IPS-20b (cell line): Measurements from ENCODE around the gene SYNDIG1L.

Experiments used
- H3K27ac ChIP-seq: one replicate; pipeline ENCODE4 v1.5.1; 2013; ENCODE audit warnings: low read length
- H3K27me3 ChIP-seq: 2 replicates; pipeline ENCODE4 v1.6.1; 2013; ENCODE audit warnings: mild to moderate bottlenecking, low read length, inconsistent platforms; ENCODE audit not compliant: insufficient read depth
- H3K36me3 ChIP-seq: 2 replicates; pipeline ENCODE4 v1.6.1; 2013; ENCODE audit warnings: low read depth, mild to moderate bottlenecking, inconsistent platforms, low read length, moderate library complexity; ENCODE audit not compliant: insufficient read depth
- H3K4me1 ChIP-seq: 2 replicates; pipeline ENCODE4 v1.6.1; 2013; ENCODE audit warnings: mild to moderate bottlenecking, control low read depth, inconsistent platforms, low read length, moderate library complexity; ENCODE audit not compliant: insufficient read depth
- H3K4me3 ChIP-seq: 2 replicates; pipeline ENCODE4 v1.5.1; 2013; ENCODE audit warnings: mild to moderate bottlenecking, low read length, inconsistent platforms
- H3K9ac ChIP-seq: 2 replicates; pipeline ENCODE4 v1.6.1; 2013; ENCODE audit warnings: low read depth, mild to moderate bottlenecking, inconsistent platforms, low read length, moderate library complexity
- H3K9me3 ChIP-seq: 2 replicates; pipeline ENCODE4 v1.6.1; 2013; ENCODE audit warnings: mild to moderate bottlenecking, low read depth, low read length, inconsistent platforms; ENCODE audit not compliant: insufficient read depth

Gene SYNDIG1L

DNA sequence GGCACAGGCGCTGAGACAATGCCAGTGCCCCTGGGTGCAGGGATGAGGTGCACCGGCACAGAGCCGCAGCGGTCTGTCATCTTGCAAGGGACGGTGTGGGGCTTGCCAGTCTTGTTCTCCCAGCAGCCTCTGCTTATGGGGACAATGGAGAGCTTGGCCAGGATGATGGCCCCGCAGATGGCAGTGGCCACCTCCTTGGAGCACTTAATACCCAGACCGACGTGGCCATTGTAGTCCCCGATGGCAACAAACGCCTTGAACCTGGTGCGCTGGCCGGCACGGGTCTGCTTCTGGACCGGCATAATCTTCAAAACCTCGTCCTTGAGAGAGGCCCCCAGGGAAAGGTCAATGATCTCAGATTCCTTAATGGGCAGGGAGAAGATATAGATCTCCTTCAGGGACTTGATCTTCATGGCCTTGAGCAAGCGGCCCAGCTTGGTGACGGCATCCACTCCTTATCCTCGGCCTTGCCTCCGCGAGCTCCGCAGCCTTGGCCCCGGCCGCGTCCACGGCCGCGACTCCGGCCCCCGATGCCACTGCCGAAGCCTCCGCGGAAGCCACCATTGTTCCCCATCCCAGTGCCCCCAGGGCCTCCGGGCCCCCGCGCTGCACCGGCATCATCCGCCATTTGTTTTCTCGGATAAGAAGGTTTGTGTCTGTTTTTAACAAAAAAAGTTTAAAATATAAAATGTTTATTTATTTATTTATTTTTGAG is 47.9 kb downstream of the SYNDIG1L start:
- no peak overlapping the region for H3K9ac ChIP-seq
- no peak overlapping the region for H3K27ac ChIP-seq
- no peak overlapping the region for H3K4me3 ChIP-seq
- no peaks in the 10 kb centered on the region for H3K36me3 ChIP-seq
- no peaks in the 10 kb centered on the region for H3K27me3 ChIP-seq
- H3K4me1 ChIP-seq, result no peaks in the 10 kb centered on the region
- H3K9me3 ChIP-seq, result no peaks in the 10 kb centered on the region

DNA sequence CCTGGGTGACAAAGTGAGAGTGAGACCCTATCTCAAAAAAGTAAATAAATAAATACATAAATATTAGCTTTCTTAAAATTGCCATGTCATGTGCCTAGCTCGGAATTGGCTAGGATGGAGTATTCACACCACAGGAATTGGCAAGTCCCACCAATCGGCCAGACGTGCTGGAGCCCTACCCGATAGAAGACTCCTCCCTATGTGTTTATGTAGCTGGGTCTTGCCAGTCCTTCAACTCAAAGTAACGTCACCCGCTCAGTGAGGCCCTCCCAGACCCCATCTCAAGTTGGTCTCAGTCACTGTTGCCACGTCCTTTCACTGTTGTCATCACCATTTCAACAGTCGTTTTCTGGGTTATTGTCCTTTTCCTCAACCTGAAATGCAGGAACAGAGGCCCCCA is 57.6 kb downstream of the SYNDIG1L start:
- H3K4me3 ChIP-seq, result no peak overlapping the region
- H3K9me3 ChIP-seq, result no peaks in the 10 kb centered on the region
- no peaks in the 10 kb centered on the region for H3K4me1 ChIP-seq
- no peaks in the 10 kb centered on the region for H3K27me3 ChIP-seq
- H3K9ac ChIP-seq, result 0 out of 2 replicates have a peak overlapping the region, but pooled peaks have one; percentile 6
- no peak overlapping the region for H3K27ac ChIP-seq
- no peaks in the 10 kb centered on the region for H3K36me3 ChIP-seq

DNA sequence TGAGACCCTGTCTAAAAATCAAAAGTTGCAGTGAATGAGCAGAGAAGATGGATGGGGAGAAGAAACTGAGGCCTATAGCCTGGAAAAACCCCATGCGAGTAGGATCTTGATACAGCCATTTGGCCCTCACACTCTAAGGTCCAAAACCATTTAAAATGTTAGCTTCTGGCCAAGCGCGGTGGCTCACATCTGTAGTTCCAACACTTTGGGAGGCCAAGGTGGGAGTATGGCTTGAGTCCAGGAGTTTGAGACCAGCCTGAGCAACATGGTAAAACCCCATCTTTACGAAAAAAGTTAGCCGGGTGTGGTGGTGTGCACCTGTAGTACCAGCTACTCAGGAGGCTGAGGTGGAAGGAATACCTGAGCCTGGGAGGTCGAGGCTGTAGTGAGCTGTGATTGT is 58.0 kb downstream of the SYNDIG1L start:
- Histone ChIP-seq H3K27ac (no peak overlapping the region), H3K27me3 (no peaks in the 10 kb centered on the region), H3K9me3 (no peaks in the 10 kb centered on the region), H3K36me3 (no peaks in the 10 kb centered on the region; the same call in 1 of the 2 replicates), H3K4me3 (no peak overlapping the region), H3K4me1 (no peaks in the 10 kb centered on the region), H3K9ac (no peak overlapping the region)

GRCh38 chr14:74364271-74364880 is 61.6 kb downstream of the SYNDIG1L start:
- Histone ChIP-seq H3K27me3 (no peaks in the 10 kb centered on the region), H3K9ac (no peak overlapping the region), H3K4me3 (no peak overlapping the region)

DNA sequence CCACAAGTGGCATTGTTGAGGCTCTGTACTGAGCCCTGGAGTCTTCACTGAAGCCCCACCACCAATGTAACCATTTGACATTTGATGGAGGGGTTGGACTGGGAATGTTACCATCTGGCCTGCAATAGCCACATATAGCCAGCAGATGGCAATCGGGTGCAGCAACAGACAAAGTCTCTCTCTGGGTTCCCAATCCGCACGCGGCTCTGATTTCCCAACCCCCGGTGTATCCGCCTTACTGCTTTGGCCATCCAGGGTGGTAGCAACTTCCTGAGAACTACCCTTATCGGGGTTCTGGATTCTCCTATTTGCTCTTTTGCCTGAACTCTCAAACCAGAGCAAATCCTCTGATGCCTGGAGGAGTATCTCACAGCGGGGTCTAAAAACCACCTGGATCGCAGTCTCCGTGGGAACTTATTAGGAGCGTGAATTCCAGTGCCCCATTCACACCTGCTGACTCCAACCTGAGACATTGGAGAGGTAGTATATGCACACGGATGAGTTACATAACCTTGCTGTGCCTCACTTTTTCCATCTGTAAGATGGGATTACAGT is 63.6 kb downstream of the SYNDIG1L start:
- Histone ChIP-seq H3K9me3 (no peaks in the 10 kb centered on the region), H3K4me3 (no peak overlapping the region), H3K27me3 (no peaks in the 10 kb centered on the region), H3K27ac (no peak overlapping the region), H3K9ac (peak overlapping the region; percentile 20; the same call in 1 of the 2 replicates), H3K36me3 (peaks cover 45% of the 10 kb centered on the region), H3K4me1 (peaks cover 14% of the 10 kb centered on the region; the same call in 1 of the 2 replicates)

More at GRCh38 chr14:74364271-74364880, 61.6 kb downstream of the SYNDIG1L start:
- H3K4me1 ChIP-seq, result peaks cover 14% of the 10 kb centered on the region; the same call in 1 of the 2 replicates
- peaks cover 26% of the 10 kb centered on the region for H3K36me3 ChIP-seq
- H3K9me3 ChIP-seq, result no peaks in the 10 kb centered on the region
- H3K27ac ChIP-seq, result no peak overlapping the region

GRCh38 chr14:74360163-74360562 is 65.8 kb downstream of the SYNDIG1L start:
- Histone ChIP-seq H3K9me3 (no peaks in the 10 kb centered on the region), H3K4me1 (peaks cover 14% of the 10 kb centered on the region; the same call in 1 of the 2 replicates), H3K27me3 (no peaks in the 10 kb centered on the region), H3K4me3 (no peak overlapping the region), H3K36me3 (peaks cover 66% of the 10 kb centered on the region), H3K27ac (no peak overlapping the region), H3K9ac (no peak overlapping the region)

GRCh38 chr14:74358176-74358829 is 67.7 kb downstream of the SYNDIG1L start:
- Histone ChIP-seq H3K9me3 (no peaks in the 10 kb centered on the region), H3K4me1 (peaks cover 14% of the 10 kb centered on the region; the same call in 1 of the 2 replicates), H3K27ac (no peak overlapping the region), H3K27me3 (no peaks in the 10 kb centered on the region), H3K4me3 (no peak overlapping the region), H3K9ac (no peak overlapping the region), H3K36me3 (peaks cover 72% of the 10 kb centered on the region)

DNA sequence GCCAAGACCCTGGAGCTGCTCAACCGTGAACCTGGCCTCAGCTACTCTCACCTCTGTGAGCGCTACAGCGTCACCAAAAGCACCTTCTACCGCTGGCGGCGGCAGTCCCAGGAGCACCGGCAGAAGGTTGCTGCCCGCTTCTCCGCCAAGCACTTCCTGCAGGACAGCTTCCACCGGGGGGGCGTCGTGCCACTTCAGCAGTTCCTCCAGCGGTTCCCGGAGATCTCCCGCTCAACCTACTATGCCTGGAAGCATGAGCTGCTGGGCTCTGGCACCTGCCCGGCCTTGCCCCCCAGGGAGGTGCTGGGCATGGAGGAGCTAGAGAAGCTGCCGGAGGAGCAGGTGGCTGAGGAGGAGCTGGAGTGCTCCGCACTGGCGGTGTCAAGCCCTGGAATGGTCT is 68.4 kb downstream of the SYNDIG1L start:
- H3K4me1 ChIP-seq, result peaks cover 12% of the 10 kb centered on the region; the same call in 1 of the 2 replicates
- peaks cover 75% of the 10 kb centered on the region for H3K36me3 ChIP-seq
- no peak overlapping the region for H3K9ac ChIP-seq
- H3K4me3 ChIP-seq, result no peak overlapping the region
- no peak overlapping the region for H3K27ac ChIP-seq
- no peaks in the 10 kb centered on the region for H3K27me3 ChIP-seq
- no peaks in the 10 kb centered on the region for H3K9me3 ChIP-seq

DNA sequence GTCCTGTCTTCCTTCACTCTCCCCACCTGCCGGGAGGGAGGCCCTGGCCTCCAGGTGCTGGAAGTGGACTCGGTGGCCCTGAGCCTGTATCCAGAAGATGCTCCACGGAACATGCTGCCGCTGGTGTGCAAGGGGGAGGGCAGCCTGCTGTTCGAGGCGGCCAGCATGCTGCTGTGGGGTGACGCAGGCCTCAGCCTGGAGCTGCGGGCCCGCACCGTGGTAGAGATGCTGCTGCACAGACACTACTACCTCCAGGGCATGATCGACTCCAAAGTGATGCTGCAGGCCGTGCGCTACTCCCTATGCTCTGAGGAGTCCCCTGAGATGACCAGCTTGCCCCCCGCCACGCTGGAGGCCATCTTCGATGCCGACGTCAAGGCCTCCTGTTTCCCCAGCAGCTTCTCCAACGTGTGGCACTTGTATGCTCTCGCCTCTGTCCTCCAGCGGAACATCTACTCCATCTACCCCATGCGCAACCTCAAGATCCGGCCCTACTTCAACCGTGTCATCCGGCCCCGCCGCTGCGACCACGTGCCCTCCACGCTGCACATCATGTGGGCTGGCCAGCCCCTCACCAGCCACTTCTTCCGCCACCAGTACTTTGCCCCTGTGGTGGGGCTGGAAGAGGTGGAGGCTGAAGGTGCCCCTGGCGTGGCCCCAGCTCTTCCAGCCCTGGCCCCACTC is 69.0 kb downstream of the SYNDIG1L start:
- H3K9ac ChIP-seq, result no peak overlapping the region
- peaks cover 77% of the 10 kb centered on the region for H3K36me3 ChIP-seq
- H3K27me3 ChIP-seq, result no peaks in the 10 kb centered on the region
- H3K9me3 ChIP-seq, result no peaks in the 10 kb centered on the region
- H3K4me1 ChIP-seq, result peaks cover 9% of the 10 kb centered on the region; the same call in 1 of the 2 replicates
- no peak overlapping the region for H3K4me3 ChIP-seq
- H3K27ac ChIP-seq, result no peak overlapping the region
